Adipose tissue (tissue), 3 donors: ENCODE results near the gene DOP1A. TPM values are rescaled to one million over a fixed set of nuclear protein-coding genes. Genes with fewer than 3 reads are reported as not detected.

Experiments
- H3K27ac ChIP-seq: one replicate; pipeline ENCODE4 v1.5.1; 2013; ENCODE audit warnings: low read depth, low read length
- WGBS, 3 donors: extraction: QIAGEN DNeasy Blood & Tissue Kit; methylation state at CpG; one replicate each; pipeline ENCODE4 v1.1.7; 2013; 5-methylcytosine and 5-hydroxymethylcytosine counted together
- polyA plus RNA-seq, 3 donors: library from polyadenylated mRNA; stranded (reverse); fragments of 200-250 nt; gene quantifications; one replicate each; pipeline ENCODE4 v1.2.3, GENCODE V29; 2013
- donor health status: healthy with polysubstance abuse.
- donor health status: Bipolar disorder and iron deficiency.
- donor health status: healthy.

DOP1A gene
- polyA plus RNA-seq, 3 donors, result 4.3 to 5.7 (median 4.4) TPM

- H3K27ac ChIP-seq, result no peak overlapping the region
- 92 to 96% (median 93%) methylated on average over 5 of the region's 5 CpGs for WGBS, 3 donors
Measured at GRCh38 chr6:83126807-83127206, 59.3 kb downstream of the DOP1A start.

- no peak overlapping the region for H3K27ac ChIP-seq
- 75 to 95% (median 92%) methylated on average over 5 of the region's 5 CpGs for WGBS, 3 donors
Measured at GRCh38 chr6:83127258-83127657, 59.8 kb downstream of the DOP1A start.

DNA sequence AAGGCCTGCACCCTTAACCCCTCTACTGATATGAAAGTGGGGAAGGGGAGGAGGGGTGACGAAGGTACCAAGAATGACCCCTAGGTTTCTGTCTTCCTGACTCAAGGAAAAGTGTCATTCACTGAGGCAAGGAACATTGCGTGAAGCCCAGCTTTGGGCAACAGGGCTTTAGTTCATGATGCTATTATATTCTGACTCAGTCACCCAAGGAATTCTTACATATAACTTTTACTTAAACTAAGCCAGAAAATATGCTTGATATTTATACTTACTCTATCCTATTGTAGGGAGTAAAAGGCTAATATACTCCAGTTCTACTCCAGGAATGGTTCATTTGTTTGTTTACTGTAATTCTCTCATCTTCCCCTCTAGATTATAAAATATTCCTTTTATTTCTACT, 60.5 kb downstream of the DOP1A start:
- 94 to 98% (median 95%) methylated on average over 2 of the region's 2 CpGs for WGBS, 3 donors
- no peak overlapping the region for H3K27ac ChIP-seq

DNA sequence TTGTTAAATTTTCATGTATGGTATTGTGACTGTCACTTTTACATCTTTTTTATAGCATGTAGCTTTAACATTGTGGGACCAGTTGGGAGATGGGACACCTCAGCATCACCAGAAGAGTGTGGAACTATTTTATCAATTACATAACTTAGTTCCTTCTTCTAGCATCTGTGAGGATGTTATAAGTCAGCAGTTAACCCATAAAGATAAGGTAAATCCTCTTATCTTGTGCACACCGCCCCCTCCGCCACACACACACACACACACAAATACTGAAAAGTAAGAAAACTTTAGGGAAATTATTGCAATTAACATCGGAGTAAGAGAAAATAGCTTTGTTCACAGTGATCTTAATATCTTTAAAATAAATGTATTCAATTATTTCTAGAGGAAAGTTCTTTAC, 64.7 kb downstream of the DOP1A start:
- WGBS, 3 donors, result 88 to 94% (median 94%) methylated on average over 3 of the region's 3 CpGs
- H3K27ac ChIP-seq, result no peak overlapping the region

GRCh38 chr6:83138118-83138722, 70.7 kb downstream of the DOP1A start:
- 85 to 97% (median 95%) methylated on average over 5 of the region's 5 CpGs for WGBS, 3 donors

DNA sequence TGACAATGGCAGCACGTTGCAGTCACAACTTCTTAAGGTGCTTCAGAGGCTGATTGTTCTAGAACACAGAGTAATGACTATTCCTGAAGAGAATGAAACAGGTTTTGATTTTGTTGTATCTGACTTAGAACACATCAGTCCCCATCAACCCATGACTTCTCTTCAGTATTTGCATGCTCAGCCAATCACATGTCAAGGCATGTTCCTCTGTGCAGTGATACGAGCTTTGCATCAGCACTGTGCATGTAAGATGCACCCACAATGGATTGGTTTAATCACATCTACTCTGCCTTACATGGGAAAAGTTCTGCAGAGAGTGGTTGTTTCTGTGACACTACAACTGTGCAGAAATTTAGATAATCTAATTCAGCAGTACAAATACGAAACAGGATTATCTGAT, 71.3 kb downstream of the DOP1A start:
- 83 to 91% (median 86%) methylated on average over 3 of the region's 3 CpGs for WGBS, 3 donors
- H3K27ac ChIP-seq, result no peak overlapping the region

More at GRCh38 chr6:83138118-83138722, 70.7 kb downstream of the DOP1A start:
- no peak overlapping the region for H3K27ac ChIP-seq

- no peak overlapping the region for H3K27ac ChIP-seq
- WGBS, 3 donors, result 94 to 97% (median 97%) methylated on average over 2 of the region's 2 CpGs
Measured at GRCh38 chr6:83151114-83151513, 83.6 kb downstream of the DOP1A start.

- no peak overlapping the region for H3K27ac ChIP-seq
- WGBS, 3 donors, result 79 to 89% (median 88%) methylated on average over 1 of the region's 1 CpG
Measured at GRCh38 chr6:83152913-83153312, 85.4 kb downstream of the DOP1A start.

DNA sequence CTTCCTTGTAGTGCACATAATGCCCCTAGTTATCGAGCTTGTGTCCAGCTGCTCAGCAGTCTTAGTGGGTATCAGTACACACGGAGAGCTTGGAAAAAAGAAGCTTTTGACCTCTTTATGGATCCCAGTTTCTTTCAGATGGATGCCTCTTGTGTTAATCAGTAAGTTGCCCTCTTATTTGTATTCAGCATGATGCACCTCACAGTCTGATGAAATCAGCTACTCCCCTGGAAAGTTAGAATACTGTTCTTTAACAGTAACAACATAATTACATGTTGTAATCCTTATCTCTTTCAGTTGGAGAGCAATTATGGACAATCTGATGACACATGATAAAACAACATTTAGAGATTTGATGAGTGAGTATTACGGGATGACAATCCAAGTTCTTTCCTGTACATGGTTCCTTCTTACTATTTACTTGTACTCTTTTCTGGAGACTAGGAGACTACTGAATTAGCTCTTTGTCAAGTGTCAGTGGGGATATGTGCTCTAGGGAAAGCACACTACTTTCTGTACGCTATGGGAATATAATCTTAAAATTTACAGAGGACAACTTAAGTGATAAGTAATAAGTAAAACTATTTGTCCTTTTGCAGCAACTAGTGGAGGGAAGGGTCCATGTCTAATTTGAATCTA, 86.5 kb downstream of the DOP1A start:
- 82 to 91% (median 82%) methylated on average over 4 of the region's 4 CpGs for WGBS, 3 donors
- no peak overlapping the region for H3K27ac ChIP-seq

DNA sequence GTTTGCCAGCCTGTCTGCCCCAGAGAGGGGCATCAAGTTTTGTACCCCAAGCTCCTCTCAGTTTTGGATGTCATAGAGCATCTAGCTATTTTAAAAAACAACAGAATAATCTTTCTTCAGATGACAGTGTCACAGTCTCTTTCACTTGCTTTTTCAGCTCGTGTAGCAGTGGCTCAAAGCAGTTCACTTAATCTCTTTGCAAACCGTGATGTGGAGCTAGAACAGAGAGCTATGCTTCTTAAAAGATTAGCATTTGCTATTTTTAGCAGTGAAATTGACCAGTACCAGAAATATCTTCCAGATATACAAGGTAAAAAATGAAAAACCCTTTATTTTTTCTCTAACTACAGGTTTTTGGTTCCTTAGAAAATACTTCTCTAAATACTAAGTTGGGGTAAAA, 88.3 kb downstream of the DOP1A start:
- no peak overlapping the region for H3K27ac ChIP-seq
- WGBS, 3 donors, result 51 to 86% (median 79%) methylated on average over 2 of the region's 2 CpGs

- H3K27ac ChIP-seq, result no peak overlapping the region
- 80 to 95% (median 94%) methylated on average over 1 of the region's 1 CpG for WGBS, 3 donors
Measured at GRCh38 chr6:83160167-83160566, 92.7 kb downstream of the DOP1A start.

- no peak overlapping the region for H3K27ac ChIP-seq
Measured at GRCh38 chr6:83167726-83168278, 100.3 kb downstream of the DOP1A start.

DNA sequence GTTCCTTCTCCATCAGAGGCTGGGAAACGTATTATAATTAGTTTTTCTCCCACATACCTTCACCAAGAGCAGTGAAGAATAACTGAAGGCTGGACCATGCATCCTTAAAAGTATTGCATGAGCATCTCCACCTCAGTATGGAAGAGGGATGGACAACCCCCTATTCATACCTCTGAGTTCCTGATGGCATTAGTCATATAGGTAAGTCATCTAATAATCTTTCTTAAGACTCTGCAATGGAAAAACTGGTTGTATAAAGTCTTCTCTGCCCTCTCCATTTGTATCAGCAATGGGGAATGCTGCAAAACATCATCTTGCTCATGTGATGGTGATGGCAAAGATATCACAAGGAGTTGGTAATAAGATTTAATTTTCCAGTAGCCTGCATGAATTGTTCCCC, 101.1 kb downstream of the DOP1A start:
- 76 to 89% (median 77%) methylated on average over 1 of the region's 1 CpG for WGBS, 3 donors
- no peak overlapping the region for H3K27ac ChIP-seq

More at GRCh38 chr6:83167726-83168278, 100.3 kb downstream of the DOP1A start:
- 89 to 98% (median 94%) methylated on average over 5 of the region's 5 CpGs for WGBS, 3 donors

GRCh38 chr6:83169106-83169505, 101.6 kb downstream of the DOP1A start:
- no peak overlapping the region for H3K27ac ChIP-seq

DNA sequence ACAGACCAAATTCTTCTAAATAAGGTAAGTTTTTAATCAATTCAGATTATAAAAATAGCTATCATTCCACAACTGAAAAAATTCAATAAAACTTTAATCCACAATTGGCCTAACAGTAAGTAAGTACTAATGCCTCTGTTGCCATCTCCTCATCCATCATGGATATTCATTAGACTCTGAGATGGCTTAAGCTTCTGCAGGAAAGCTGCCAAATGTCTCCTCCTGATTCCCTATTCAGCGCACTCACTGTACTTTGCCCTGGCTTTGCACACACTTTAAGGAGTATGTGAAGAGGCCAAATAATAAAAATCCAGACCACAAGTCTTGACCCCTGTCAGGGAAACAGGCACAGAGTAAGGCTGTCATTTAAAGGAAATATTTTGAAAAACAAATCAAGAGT, 102.0 kb downstream of the DOP1A start:
- WGBS, 3 donors, result 65 to 85% (median 71%) methylated on average over 1 of the region's 1 CpG
- H3K27ac ChIP-seq, result no peak overlapping the region

GRCh38 chr6:83176246-83176645, 108.8 kb downstream of the DOP1A start:
- WGBS, 3 donors, result 83 to 91% (median 87%) methylated on average over 4 of the region's 4 CpGs

GRCh38 chr6:83180426-83180950, 113.0 kb downstream of the DOP1A start:
- no peak overlapping the region for H3K27ac ChIP-seq

More at GRCh38 chr6:83176246-83176645, 108.8 kb downstream of the DOP1A start:
- H3K27ac ChIP-seq, result no peak overlapping the region

DNA sequence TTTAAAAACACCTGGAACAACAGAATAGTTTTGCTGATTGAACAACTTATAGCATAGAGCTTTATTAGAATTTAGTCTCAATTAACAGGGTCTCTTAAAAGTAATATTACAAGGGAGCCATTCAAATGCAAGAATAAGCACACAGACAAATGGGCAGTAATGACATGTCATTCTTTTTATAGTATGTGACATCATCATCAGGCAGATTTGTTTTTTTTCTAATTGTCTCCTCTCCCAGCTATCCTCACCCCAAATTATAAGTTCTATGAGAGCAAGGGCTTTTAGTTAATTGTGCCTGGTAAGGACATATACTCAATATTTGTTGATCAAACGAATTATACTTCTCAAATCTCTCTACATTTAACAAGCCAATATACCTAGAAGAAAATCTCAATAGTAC, 114.6 kb downstream of the DOP1A start:
- no peak overlapping the region for H3K27ac ChIP-seq
- WGBS, 3 donors, result 61 to 84% (median 80%) methylated on average over 1 of the region's 1 CpG

- 57 to 59% (median 57%) methylated on average over 9 of the region's 9 CpGs for WGBS, 3 donors
- H3K27ac ChIP-seq, result no peak overlapping the region
Measured at GRCh38 chr6:83183082-83183828, 115.8 kb downstream of the DOP1A start.
